GM12878 (cell line): ENCODE data around the gene PLA2G2C. TPM values are rescaled to one million over a fixed set of nuclear protein-coding genes. Genes with fewer than 3 reads are reported as not detected.

Experiments used
- ATAC-seq: fragments of 200-7000 bp; cut with Tn5 transposase; 3 replicates; pipeline ENCODE4 v1.9.1; 2020; ENCODE audit warnings: mild to moderate bottlenecking, moderate library complexity
- BruUV-seq: library from RNA; stranded (reverse); fragments of 400-500 nt; replicated peaks from 2 replicates; lab custom pipeline; 2021; lab: Mats Ljungman, UMichigan
- CTCF ChIA-PET: fragments of 300-600 bp; sonication (Branson Sonifier 250); formaldehyde crosslinking; extraction: SDS; loops from one replicate; lab custom pipeline; 2021; ENCODE audit warnings: inconsistent platforms; lab: Yijun Ruan, JAX
- POLR2A ChIA-PET: fragments of 350-600 bp; formaldehyde crosslinking; extraction: SDS; loops from one replicate; lab custom pipeline; 2021; ENCODE audit warnings: inconsistent platforms; lab: Charles Lee
- RAD21 ChIA-PET: fragments of 300-600 bp; sonication (Branson Sonifier 250); formaldehyde crosslinking; loops from one replicate; lab custom pipeline; 2023; ENCODE audit warnings: antibody characterized with exemption; ENCODE audit not compliant: unreplicated experiment; lab: Charles Lee
- SMC1A ChIA-PET: fragments of 300-600 bp; sonication (Branson Sonifier 250); formaldehyde crosslinking; loops from one replicate; lab custom pipeline; 2023; ENCODE audit not compliant: unreplicated experiment, uncharacterized antibody; lab: Charles Lee
- DNase-seq: peaks from one replicate; pipeline ENCODE4 v3.0.0-alpha.2; 2011; ENCODE audit warnings: low read depth, low spot score
- FAIRE-seq: peaks from 3 replicates; lab custom pipeline; 2011; peaks lifted over from hg19 to GRCh38; lab: Jason Lieb, UNC
- H2AFZ ChIP-seq: 2 replicates; pipeline ENCODE4 v1.6.0; 2011; ENCODE audit warnings: low read depth, low read length, control low read depth; ENCODE audit not compliant: control insufficient read depth
- H3K27ac ChIP-seq: 2 replicates; pipeline ENCODE4 v1.5.1; 2011; ENCODE audit warnings: control low read depth; ENCODE audit not compliant: control insufficient read depth, insufficient read depth
- H3K27me3 ChIP-seq, 2 experiments: replicated peaks in 1 of 2; 2 replicates each; pipeline versions ENCODE4 v1.6.0 to v1.6.1; 2011; ENCODE audit warnings: low read length in 1 of 2; ENCODE audit not compliant: control insufficient read depth in 2 of 2, insufficient read depth in 2 of 2
- H3K36me3 ChIP-seq, 2 experiments: 2 replicates each; pipeline ENCODE4 v1.5.1; 2011; ENCODE audit warnings: low read length in 1 of 2; ENCODE audit not compliant: control insufficient read depth in 2 of 2, insufficient read depth in 2 of 2
- H3K4me1 ChIP-seq: 2 replicates; pipeline ENCODE4 v1.6.1; 2011; ENCODE audit warnings: mild to moderate bottlenecking, low read length, moderate library complexity, mixed read lengths; ENCODE audit not compliant: control insufficient read depth, insufficient read depth
- H3K4me2 ChIP-seq: 2 replicates; pipeline ENCODE4 v1.6.0; 2011; ENCODE audit warnings: control low read depth; ENCODE audit not compliant: control insufficient read depth, insufficient read depth
- H3K4me3 ChIP-seq: fragments of 200-600 bp; sonication (generic); 2 replicates; pipeline ENCODE4 v1.5.1; 2016
- H3K79me2 ChIP-seq: 2 replicates; pipeline ENCODE4 v1.6.0; 2011; ENCODE audit warnings: low read length; ENCODE audit not compliant: control insufficient read depth, insufficient read depth
- H3K9ac ChIP-seq: 2 replicates; pipeline ENCODE4 v1.8.0; 2011; ENCODE audit warnings: low read length, control low read depth, mixed read lengths; ENCODE audit not compliant: control insufficient read depth, insufficient read depth
- H3K9me3 ChIP-seq: replicated peaks from 3 replicates; pipeline ENCODE4 v1.5.1; 2011; ENCODE audit warnings: mild to moderate bottlenecking, low read length; ENCODE audit not compliant: control insufficient read depth, insufficient read depth
- H4K20me1 ChIP-seq: 2 replicates; pipeline ENCODE4 v1.6.0; 2011; ENCODE audit not compliant: control insufficient read depth, insufficient read depth
- CBX5 ChIP-seq: sonication (generic); IDR thresholded peaks from 2 replicates; pipeline ENCODE4 v1.6.1; 2016; ENCODE audit warnings: low read depth, moderate library complexity, mild to moderate bottlenecking, inconsistent platforms
- GABPA ChIP-seq: IDR thresholded peaks from 2 replicates; pipeline ENCODE4 v1.6.1; 2014; ENCODE audit warnings: antibody characterized with exemption, low read depth, mild to moderate bottlenecking, inconsistent platforms
- RELB ChIP-seq: fragments of 450-650 bp; IDR thresholded peaks from 2 replicates; pipeline ENCODE4 v1.6.1; 2017; ENCODE audit warnings: low read depth, mild to moderate bottlenecking, moderate library complexity
- WRNIP1 ChIP-seq: IDR thresholded peaks from 2 replicates; pipeline ENCODE4 v1.6.1; 2011; ENCODE audit warnings: low read depth, low read length, improper control_type of control experiment, borderline replicate concordance
- WGBS: methylation state at CpG from one replicate; pipeline ENCODE4 v1.1.6; 2016; ENCODE audit warnings: low lambda C conversion rate; ENCODE audit not compliant: insufficient replicate concordance, insufficient coverage; ENCODE audit errors: missing lambda C conversion rate; 5-methylcytosine and 5-hydroxymethylcytosine counted together
- in situ Hi-C: fragments of 300-500 bp; cut with MboI; formaldehyde crosslinking; loops from 9 replicates; pipeline ENCODE4 v1.14.3; 2018; ENCODE audit warnings: mixed read lengths
- intact Hi-C: fragments of 100-400 bp; cut with micrococcal nuclease; formaldehyde crosslinking; loops from one replicate; pipeline ENCODE4 v1.14.2; 2022; ENCODE audit not compliant: unreplicated experiment
- polyA plus RNA-seq, 11 experiments: library from polyadenylated mRNA; depleted of rRNA in 4 of 11; unstranded in 6 of 11; stranded (reverse) in 5 of 11; fragments of >200 nt; fragmentation: Nextera tagmentation in 4 of 11; fragmentation: Illumina TruSeq in 1 of 11; extraction: Ambion mirVana in 4 of 11; extraction: Trizol in 1 of 11; gene quantifications; 1 replicate in 1 of 11; 2 replicates in 10 of 11; pipeline versions ENCODE4 v1.2.1 to v1.2.3, GENCODE V29; 2011 to 2016; ENCODE audit warnings: inconsistent platforms in 2 of 11, missing spikeins in 2 of 11, low read depth in 1 of 11
- total RNA-seq, 4 experiments: library from RNA; depleted of rRNA in 3 of 4; stranded (reverse); fragments of >200 nt in 3 of 4; fragmentation: Illumina TruSeq in 1 of 4; extraction: Trizol in 1 of 4; gene quantifications; 2 replicates each; pipeline versions ENCODE4 v1.2.1 to v1.2.3, GENCODE V29; 2013 to 2021

Gene PLA2G2C
- total and polyA plus RNA-seq, 10 of the 15 experiments (the other 5 are each of a cell fraction or from before 2014, with no cell fraction given): 0.05 TPM; not detected in 9

GRCh38 chr1:20228314-20228825 is 42.1 kb upstream of the PLA2G2C start (continued):
- TF ChIP-seq RELB: no peak
- TF ChIP-seq GABPA: no peak
- TF ChIP-seq, all 136 proteins: peak for 0

DNA sequence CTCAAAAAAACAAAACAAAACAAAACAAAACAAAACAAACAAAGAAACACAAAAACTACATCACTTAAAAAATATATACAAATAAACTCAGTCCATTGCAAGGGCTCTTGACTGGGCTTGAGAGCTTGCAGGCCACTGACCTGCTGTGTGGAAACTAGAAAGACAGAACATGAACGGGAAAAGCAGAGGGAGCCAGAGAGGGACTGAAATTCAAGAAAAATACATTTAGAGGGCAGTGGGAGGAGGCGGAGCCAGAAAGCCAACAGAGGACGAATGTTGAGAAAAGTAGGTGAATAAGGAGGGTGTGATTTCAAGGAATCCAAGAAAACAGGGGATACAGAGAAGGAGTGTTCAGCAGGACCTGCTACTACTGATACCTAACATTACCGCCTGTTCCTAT is 41.4 kb upstream of the PLA2G2C start:
- no TSS peak for BruUV-seq
- Histone ChIP-seq H3K27ac (no peak overlapping the region), H3K27me3 (peaks cover 1 to 3% of the 10 kb centered on the region in 2 experiments; a peak in 2 of 4 replicates), H3K9ac (no peak overlapping the region), H3K36me3 (no peaks in the 10 kb centered on the region), H3K4me1 (no peaks in the 10 kb centered on the region), H3K9me3 (no peaks in the 10 kb centered on the region), H3K4me2 (no peak overlapping the region), H3K79me2 (no peaks in the 10 kb centered on the region), H3K4me3 (no peak overlapping the region), H2AFZ (no peak overlapping the region), H4K20me1 (no peaks in the 10 kb centered on the region)
- 41% methylated on average over 4 of the region's 4 CpGs for WGBS
- TF ChIP-seq CBX5: no peak
- ChIA-PET RAD21 (no interaction called here), POLR2A (no interaction called here), CTCF (interaction anchor here (1.1 to 2.7 kb wide), 2 partner anchors 15 to 32 kb away, joined by 4 to 13 read pairs; no protein-coding TSS in a partner anchor), SMC1A (no interaction called here)
- ATAC-seq (no peak), FAIRE-seq (no peak), DNase-seq (no peak)
- in situ Hi-C loops: no loop called here
- intact Hi-C loops: no loop called here

GRCh38 chr1:20224546-20224945 is 38.2 kb upstream of the PLA2G2C start:
- Histone ChIP-seq H3K4me2 (no peak overlapping the region), H4K20me1 (no peaks in the 10 kb centered on the region), H2AFZ (no peak overlapping the region), H3K36me3 (no peaks in the 10 kb centered on the region), H3K4me1 (no peaks in the 10 kb centered on the region), H3K27me3 (peaks cover 1 to 3% of the 10 kb centered on the region in 2 experiments; a peak in 3 of 4 replicates), H3K4me3 (no peak overlapping the region), H3K9me3 (no peaks in the 10 kb centered on the region), H3K9ac (no peak overlapping the region), H3K79me2 (no peaks in the 10 kb centered on the region), H3K27ac (no peak overlapping the region)
- no TSS peak for BruUV-seq
- TF ChIP-seq WRNIP1: no peak
- FAIRE-seq (no peak), DNase-seq (no peak), ATAC-seq (no peak)
- 26% methylated on average over 3 of the region's 3 CpGs for WGBS
- POLR2A ChIA-PET: no interaction called here
- in situ Hi-C loops: no loop called here
- intact Hi-C loops: no loop called here
- RAD21 ChIA-PET: no interaction called here
- SMC1A ChIA-PET: interaction anchor here (1.0 kb wide), 1 partner anchor 25 kb away, joined by 3 read pairs; no protein-coding TSS in a partner anchor
- CTCF ChIA-PET: no interaction called here
